Glutamatergic neuron (in vitro differentiated cells): Measurements from ENCODE around the gene CREBBP. TPM values are rescaled to one million over a fixed set of nuclear protein-coding genes. Genes with fewer than 3 reads are reported as not detected.

Source experiments
- DNase-seq: peaks from one replicate; pipeline ENCODE4 v3.0.0; 2022
- H3K27ac Mint-ChIP-seq: one replicate; pipeline ENCODE4 v1.8.0; 2020; ENCODE audit warnings: mild to moderate bottlenecking, mixed read lengths, inconsistent platforms; ENCODE audit not compliant: unreplicated experiment
- H3K27me3 Mint-ChIP-seq: one replicate; pipeline ENCODE4 v1.8.0; 2020; ENCODE audit warnings: mild to moderate bottlenecking, moderate library complexity, mixed read lengths, inconsistent platforms; ENCODE audit not compliant: unreplicated experiment
- H3K36me3 Mint-ChIP-seq: one replicate; pipeline ENCODE4 v1.8.0; 2020; ENCODE audit warnings: mild to moderate bottlenecking, mixed read lengths, inconsistent platforms; ENCODE audit not compliant: unreplicated experiment
- H3K4me1 Mint-ChIP-seq: one replicate; pipeline ENCODE4 v1.8.0; 2020; ENCODE audit warnings: mild to moderate bottlenecking, low read depth, mixed read lengths, inconsistent platforms; ENCODE audit not compliant: unreplicated experiment
- H3K4me3 Mint-ChIP-seq: one replicate; pipeline ENCODE4 v1.8.0; 2020; ENCODE audit warnings: mild to moderate bottlenecking, mixed read lengths, inconsistent platforms; ENCODE audit not compliant: unreplicated experiment
- H3K9me3 Mint-ChIP-seq: one replicate; pipeline ENCODE4 v1.8.0; 2020; ENCODE audit warnings: mild to moderate bottlenecking, moderate library complexity, mixed read lengths, inconsistent platforms; ENCODE audit not compliant: unreplicated experiment
- CTCF ChIP-seq: fragments of 200-600 bp; sonication (generic); IDR thresholded peaks from one replicate; pipeline ENCODE4 v1.5.0; 2021; ENCODE audit not compliant: partially characterized antibody, unreplicated experiment
- total RNA-seq: library from RNA; stranded (reverse); fragmentation: NEBNext Ultra II Directional; extraction: Animal tissue kit (Norgen Biotek cat#: 25700); gene quantifications from one replicate; pipeline ENCODE4 v1.2.1, GENCODE V29; 2021; ENCODE audit not compliant: unreplicated experiment

The CREBBP gene
- total RNA-seq, 1 donor from 2014 or later, result 96.9 TPM

- TF ChIP-seq CTCF, result no peak
- DNase-seq, result no peak
- Mint-ChIP-seq H3K27ac (no peak overlapping the region), H3K4me3 (no peak overlapping the region), H3K36me3 (no peaks in the 10 kb centered on the region), H3K9me3 (peaks cover 4% of the 10 kb centered on the region), H3K4me1 (peaks cover 19% of the 10 kb centered on the region), H3K27me3 (peaks cover 4% of the 10 kb centered on the region)
These were observed 67.9 kb downstream of the CREBBP start for GRCh38 chr16:3812469-3813172.

GRCh38 chr16:3810818-3811217 is 69.7 kb downstream of the CREBBP start:
- no peak overlapping the region for H3K4me3 Mint-ChIP-seq
- H3K36me3 Mint-ChIP-seq, result no peaks in the 10 kb centered on the region
- H3K27ac Mint-ChIP-seq, result no peak overlapping the region
- no peak for DNase-seq
- peaks cover 7% of the 10 kb centered on the region for H3K27me3 Mint-ChIP-seq
- peaks cover 16% of the 10 kb centered on the region for H3K4me1 Mint-ChIP-seq
- peaks cover 5% of the 10 kb centered on the region for H3K9me3 Mint-ChIP-seq
- no peak for TF ChIP-seq CTCF

- no peaks in the 10 kb centered on the region for H3K36me3 Mint-ChIP-seq
- DNase-seq, result no peak
- H3K4me1 Mint-ChIP-seq, result peaks cover 18% of the 10 kb centered on the region
- peaks cover 6% of the 10 kb centered on the region for H3K9me3 Mint-ChIP-seq
- peaks cover 7% of the 10 kb centered on the region for H3K27me3 Mint-ChIP-seq
- no peak overlapping the region for H3K4me3 Mint-ChIP-seq
- no peak overlapping the region for H3K27ac Mint-ChIP-seq
- no peak for TF ChIP-seq CTCF
These were observed 70.3 kb downstream of the CREBBP start for GRCh38 chr16:3810198-3810664.

GRCh38 chr16:3808308-3809063 is 72.0 kb downstream of the CREBBP start:
- H3K27me3 Mint-ChIP-seq, result peaks cover 4% of the 10 kb centered on the region
- peaks cover 16% of the 10 kb centered on the region for H3K4me1 Mint-ChIP-seq
- H3K27ac Mint-ChIP-seq, result no peak overlapping the region
- no peak overlapping the region for H3K4me3 Mint-ChIP-seq
- H3K9me3 Mint-ChIP-seq, result peaks cover 7% of the 10 kb centered on the region
- no peaks in the 10 kb centered on the region for H3K36me3 Mint-ChIP-seq
- no peak for TF ChIP-seq CTCF
- DNase-seq, result no peak

GRCh38 chr16:3807425-3808123 is 72.9 kb downstream of the CREBBP start:
- Mint-ChIP-seq H3K4me1 (peaks cover 13% of the 10 kb centered on the region), H3K27ac (no peak overlapping the region), H3K4me3 (no peak overlapping the region), H3K36me3 (no peaks in the 10 kb centered on the region), H3K27me3 (peaks cover 3% of the 10 kb centered on the region), H3K9me3 (peaks cover 7% of the 10 kb centered on the region)
- no peak for TF ChIP-seq CTCF
- DNase-seq, result no peak
